Activated naive CD8-positive, alpha-beta T cell (primary cell): ENCODE measurements around the gene OGT.
A peak's percentile ranks its signal among the peaks of the same experiment; 100 is the strongest.
"Not testable (repeated sequence)": the region's sequence is repeated elsewhere in the genome, so short reads cannot be mapped to it uniquely, and the experiment has no call there.

ENCODE experiments used
- H3K27ac Mint-ChIP-seq: one replicate; pipeline ENCODE4 v1.8.0; 2021; ENCODE audit warnings: mixed read lengths
- H3K27me3 Mint-ChIP-seq: one replicate; pipeline ENCODE4 v1.8.0; 2021; ENCODE audit warnings: mixed read lengths
- H3K36me3 Mint-ChIP-seq: one replicate; pipeline ENCODE4 v1.8.0; 2021; ENCODE audit warnings: mixed read lengths
- H3K4me1 Mint-ChIP-seq: one replicate; pipeline ENCODE4 v1.8.0; 2021; ENCODE audit warnings: low read depth, mixed read lengths
- H3K4me3 Mint-ChIP-seq: one replicate; pipeline ENCODE4 v1.8.0; 2021; ENCODE audit warnings: mild to moderate bottlenecking, mixed read lengths
- H3K9me3 Mint-ChIP-seq: one replicate; pipeline ENCODE4 v1.8.0; 2021; ENCODE audit warnings: low read depth, mixed read lengths

Gene OGT

GRCh38 chrX:71593210-71593609 is 60.3 kb downstream of the OGT start:
- not testable (repeated sequence) for H3K4me3 Mint-ChIP-seq, H3K27ac Mint-ChIP-seq, H3K36me3 Mint-ChIP-seq, H3K27me3 Mint-ChIP-seq, H3K4me1 Mint-ChIP-seq, H3K9me3 Mint-ChIP-seq

- no peaks in the 10 kb centered on the region for H3K9me3 Mint-ChIP-seq
- H3K27ac Mint-ChIP-seq, result peak overlapping the region; percentile 86
- H3K27me3 Mint-ChIP-seq, result no peaks in the 10 kb centered on the region
- no peak overlapping the region for H3K4me3 Mint-ChIP-seq
- peaks cover 21% of the 10 kb centered on the region for H3K36me3 Mint-ChIP-seq
- peaks cover 30% of the 10 kb centered on the region for H3K4me1 Mint-ChIP-seq
Observed at GRCh38 chrX:71599965-71600364, 67.1 kb downstream of the OGT start.

- no peaks in the 10 kb centered on the region for H3K27me3 Mint-ChIP-seq
- peaks cover 56% of the 10 kb centered on the region for H3K4me1 Mint-ChIP-seq
- peak overlapping the region; percentile 52 for H3K4me3 Mint-ChIP-seq
- H3K27ac Mint-ChIP-seq, result peak overlapping the region; percentile 86
- no peaks in the 10 kb centered on the region for H3K9me3 Mint-ChIP-seq
- H3K36me3 Mint-ChIP-seq, result peaks cover 30% of the 10 kb centered on the region
Observed at GRCh38 chrX:71603618-71604017, 70.7 kb downstream of the OGT start.

GRCh38 chrX:71604141-71604540 is 71.2 kb downstream of the OGT start:
- H3K27me3 Mint-ChIP-seq, result no peaks in the 10 kb centered on the region
- no peak overlapping the region for H3K4me3 Mint-ChIP-seq
- H3K4me1 Mint-ChIP-seq, result peaks cover 61% of the 10 kb centered on the region
- H3K36me3 Mint-ChIP-seq, result peaks cover 32% of the 10 kb centered on the region
- H3K9me3 Mint-ChIP-seq, result no peaks in the 10 kb centered on the region
- H3K27ac Mint-ChIP-seq, result peak overlapping the region; percentile 87

- Mint-ChIP-seq H3K4me1 (peaks cover 62% of the 10 kb centered on the region), H3K27ac (peak overlapping the region; percentile 76), H3K36me3 (peaks cover 37% of the 10 kb centered on the region), H3K4me3 (peak overlapping the region; percentile 28), H3K9me3 (no peaks in the 10 kb centered on the region), H3K27me3 (no peaks in the 10 kb centered on the region)
Observed at GRCh38 chrX:71604796-71605568, 72.1 kb downstream of the OGT start.

GRCh38 chrX:71606536-71607216 is 73.8 kb downstream of the OGT start:
- Mint-ChIP-seq H3K27me3 (no peaks in the 10 kb centered on the region), H3K9me3 (no peaks in the 10 kb centered on the region), H3K36me3 (peaks cover 38% of the 10 kb centered on the region)

GRCh38 chrX:71607488-71607887 is 74.6 kb downstream of the OGT start:
- Mint-ChIP-seq H3K27me3 (no peaks in the 10 kb centered on the region), H3K36me3 (peaks cover 39% of the 10 kb centered on the region), H3K4me1 (peaks cover 66% of the 10 kb centered on the region), H3K9me3 (no peaks in the 10 kb centered on the region), H3K27ac (peak overlapping the region; percentile 92), H3K4me3 (peak overlapping the region; percentile 65)

More at GRCh38 chrX:71606536-71607216, 73.8 kb downstream of the OGT start:
- H3K27ac Mint-ChIP-seq, result peak overlapping the region; percentile 92
- peaks cover 66% of the 10 kb centered on the region for H3K4me1 Mint-ChIP-seq
- H3K4me3 Mint-ChIP-seq, result peak overlapping the region; percentile 57

GRCh38 chrX:71609095-71609750 is 76.3 kb downstream of the OGT start:
- peak overlapping the region; percentile 41 for H3K4me3 Mint-ChIP-seq
- no peaks in the 10 kb centered on the region for H3K9me3 Mint-ChIP-seq
- no peaks in the 10 kb centered on the region for H3K27me3 Mint-ChIP-seq
- peak overlapping the region; percentile 86 for H3K27ac Mint-ChIP-seq
- peaks cover 25% of the 10 kb centered on the region for H3K36me3 Mint-ChIP-seq
- peaks cover 65% of the 10 kb centered on the region for H3K4me1 Mint-ChIP-seq

GRCh38 chrX:71611736-71612135 is 78.8 kb downstream of the OGT start:
- Mint-ChIP-seq H3K4me1 (peaks cover 58% of the 10 kb centered on the region), H3K27ac (peak overlapping the region; percentile 22), H3K36me3 (peaks cover 24% of the 10 kb centered on the region)
- H3K4me3 Mint-ChIP-seq, H3K27me3 Mint-ChIP-seq, H3K9me3 Mint-ChIP-seq: not testable (repeated sequence)

- Mint-ChIP-seq H3K4me1 (peaks cover 55% of the 10 kb centered on the region), H3K9me3 (no peaks in the 10 kb centered on the region), H3K27me3 (no peaks in the 10 kb centered on the region), H3K4me3 (no peak overlapping the region), H3K36me3 (peaks cover 24% of the 10 kb centered on the region), H3K27ac (peak overlapping the region; percentile 28)
Observed at GRCh38 chrX:71612256-71612655, 79.4 kb downstream of the OGT start.

GRCh38 chrX:71615056-71615455 is 82.2 kb downstream of the OGT start:
- Mint-ChIP-seq H3K27ac (peak overlapping the region; percentile 91), H3K4me3 (peak overlapping the region; percentile 93), H3K4me1 (peaks cover 46% of the 10 kb centered on the region), H3K27me3 (no peaks in the 10 kb centered on the region), H3K36me3 (peaks cover 10% of the 10 kb centered on the region), H3K9me3 (no peaks in the 10 kb centered on the region)

- Mint-ChIP-seq H3K27me3 (no peaks in the 10 kb centered on the region), H3K27ac (peak overlapping the region; percentile 91), H3K36me3 (peaks cover 10% of the 10 kb centered on the region), H3K9me3 (no peaks in the 10 kb centered on the region), H3K4me1 (peaks cover 50% of the 10 kb centered on the region), H3K4me3 (peak overlapping the region; percentile 93)
Observed at GRCh38 chrX:71615954-71616353, 83.0 kb downstream of the OGT start.

- H3K36me3 Mint-ChIP-seq, result peaks cover 8% of the 10 kb centered on the region
- no peaks in the 10 kb centered on the region for H3K9me3 Mint-ChIP-seq
- H3K4me3 Mint-ChIP-seq, result peak overlapping the region; percentile 93
- H3K27ac Mint-ChIP-seq, result peak overlapping the region; percentile 99
- H3K4me1 Mint-ChIP-seq, result peaks cover 55% of the 10 kb centered on the region
- H3K27me3 Mint-ChIP-seq, result no peaks in the 10 kb centered on the region
Observed at GRCh38 chrX:71616672-71617529, 84.0 kb downstream of the OGT start.

GRCh38 chrX:71617742-71618141 is 84.8 kb downstream of the OGT start:
- Mint-ChIP-seq H3K9me3 (no peaks in the 10 kb centered on the region), H3K27ac (peak overlapping the region; percentile 99), H3K36me3 (peaks cover 8% of the 10 kb centered on the region), H3K27me3 (no peaks in the 10 kb centered on the region), H3K4me3 (peak overlapping the region; percentile 93), H3K4me1 (peaks cover 61% of the 10 kb centered on the region)
